IPS-NIHi7 (cell line): ENCODE measurements around the gene AMIGO3.
A peak's percentile ranks its signal among the peaks of the same experiment; 100 is the strongest.
"Not testable (repeated sequence)": the region's sequence is repeated elsewhere in the genome, so short reads cannot be mapped to it uniquely, and the experiment has no call there.

Source experiments
- DNase-seq: peaks from one replicate; pipeline ENCODE4 v3.0.0; 2012; ENCODE audit warnings: mixed read lengths; ENCODE audit errors: extremely low spot score

The AMIGO3 gene

DNA sequence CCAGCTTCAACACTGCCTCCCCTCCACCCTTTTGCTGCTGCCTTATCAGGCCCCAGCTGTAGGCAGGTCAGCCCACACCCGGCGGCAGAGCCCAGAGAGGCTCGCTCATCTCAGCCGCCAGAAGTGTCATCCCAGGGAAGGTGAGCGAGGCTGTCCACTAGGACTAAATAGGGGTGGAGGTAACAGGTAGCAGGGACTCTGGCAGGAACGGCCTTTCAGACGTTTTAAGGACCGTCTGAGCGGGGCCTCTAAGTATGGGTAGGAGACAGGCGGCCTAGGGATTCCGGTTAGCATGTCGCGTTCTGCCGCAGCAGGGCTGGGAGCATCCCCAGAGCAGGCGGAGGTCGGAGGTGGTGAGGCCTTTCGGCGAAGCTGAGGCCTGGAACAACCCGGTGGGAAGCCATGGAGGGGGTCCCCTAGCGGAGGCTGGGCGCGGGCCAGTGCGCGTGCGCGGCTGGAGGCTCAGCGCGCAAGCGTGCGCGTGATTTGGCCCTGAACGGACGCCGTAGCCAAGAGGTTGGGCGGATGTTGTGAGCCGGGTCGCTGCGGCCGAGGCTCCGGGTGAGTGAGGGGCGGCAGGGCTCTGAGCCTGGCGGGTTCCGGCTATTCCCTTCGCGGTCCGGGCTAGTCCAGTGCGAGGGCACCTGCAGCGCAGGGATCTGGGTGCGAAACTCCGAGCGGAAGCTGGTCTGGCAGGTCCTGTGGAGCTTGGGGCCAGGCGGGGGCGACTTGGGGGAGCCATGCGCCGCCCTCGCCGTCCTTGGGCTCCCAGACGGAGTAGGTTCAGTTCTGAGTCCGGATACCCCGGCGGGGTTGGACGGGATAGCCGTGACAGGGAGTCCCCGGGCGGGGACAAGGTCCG, 30.2 kb downstream of the AMIGO3 start, which contains the start of the genes MST1 and RNF123:
Gene MST1 (minus strand): TSS at position 429 of the 862 bp plus-strand sequence. CDS start 783 bp downstream, outside the sequence.
Gene RNF123 (plus strand): TSS at position 512 of the 862 bp plus-strand sequence. CDS start 1,609 bp downstream, outside the sequence.
- peak; percentile 93 for DNase-seq

DNA sequence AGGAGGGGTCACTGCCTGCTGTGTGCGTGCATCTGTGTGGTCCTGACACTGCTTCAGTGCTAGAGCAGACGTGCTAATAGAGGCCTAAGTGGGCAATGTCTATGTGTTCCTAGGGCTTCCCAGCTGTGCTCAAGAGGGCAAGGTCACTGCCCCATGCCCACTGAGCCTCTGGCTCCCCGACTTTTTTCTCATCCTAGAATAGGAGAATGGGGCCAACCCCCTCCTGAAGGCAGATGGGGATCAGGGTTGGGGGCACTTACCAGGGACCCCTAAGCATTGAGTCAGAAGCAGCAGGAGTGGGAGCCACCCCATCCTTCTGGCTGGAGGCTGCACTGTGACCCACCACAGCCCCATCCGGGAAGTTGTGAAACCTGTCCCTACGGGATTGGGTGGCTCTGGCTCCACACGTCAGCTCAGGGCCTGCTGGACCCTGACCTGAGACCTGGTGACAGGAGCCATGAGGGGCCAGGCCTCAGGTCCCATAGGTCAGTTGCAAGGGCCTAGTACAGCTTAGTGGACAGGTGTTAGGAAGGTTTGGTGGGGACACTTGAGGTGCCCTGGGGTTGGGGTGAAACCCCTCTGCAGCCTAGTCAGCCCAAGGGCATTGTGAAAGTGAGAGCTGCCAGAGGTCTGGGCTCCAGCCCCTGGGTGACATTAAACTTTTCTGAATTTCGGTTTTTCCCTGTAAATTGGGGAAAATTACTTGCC, 31.0 kb downstream of the AMIGO3 start:
- not testable (repeated sequence) for DNase-seq

DNA sequence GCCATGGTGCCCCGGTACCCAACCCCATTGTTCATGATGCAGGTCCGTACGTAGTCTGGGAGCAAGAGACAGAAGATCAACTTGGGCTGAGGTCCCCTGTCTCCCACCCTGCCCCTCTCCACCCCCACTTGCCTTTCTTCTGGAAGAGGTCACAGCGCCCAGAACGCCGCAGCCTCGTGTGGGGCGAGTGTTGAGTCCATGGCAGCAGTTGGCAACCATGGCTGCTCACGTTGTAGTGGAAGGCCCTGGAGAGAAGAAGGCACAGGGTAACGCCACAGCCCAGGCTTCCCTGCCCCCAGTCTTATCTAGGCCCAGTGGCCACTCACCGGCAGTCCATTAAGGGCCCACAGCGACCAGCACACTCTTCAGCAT, 32.1 kb downstream of the AMIGO3 start:
- not testable (repeated sequence) for DNase-seq

DNA sequence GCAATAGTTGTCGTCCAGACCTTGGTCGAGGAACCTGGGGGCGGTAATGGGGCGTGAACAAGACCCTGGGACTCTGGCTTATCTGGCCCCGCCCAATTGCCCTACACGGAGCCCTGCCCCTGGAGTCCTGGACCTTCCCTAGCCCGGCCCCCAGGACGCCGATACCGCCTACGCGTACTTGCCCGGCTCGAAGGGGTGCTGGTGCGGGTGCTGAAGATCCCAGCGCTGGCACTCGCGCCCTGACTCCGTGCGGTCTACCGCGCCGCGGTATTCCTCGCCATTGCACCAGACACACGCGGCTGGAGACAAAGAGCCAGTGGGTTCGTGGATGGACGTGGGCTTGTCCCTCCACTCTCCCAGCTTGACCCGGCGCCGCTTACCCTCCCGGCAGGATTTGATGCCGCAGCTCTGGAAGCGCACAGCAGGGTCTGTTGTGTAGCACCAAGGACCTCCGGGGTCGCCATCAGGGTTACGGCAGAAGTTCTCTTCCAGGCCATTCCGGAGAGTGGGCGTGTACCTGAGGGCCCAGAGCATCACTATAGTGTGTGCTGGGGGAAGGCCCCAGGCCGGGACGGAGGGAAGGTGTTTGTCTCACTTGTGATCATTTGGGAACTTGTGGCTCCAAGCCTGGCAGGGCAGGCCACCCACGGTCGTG, 32.6 kb downstream of the AMIGO3 start:
- peak; percentile 74 for DNase-seq

DNA sequence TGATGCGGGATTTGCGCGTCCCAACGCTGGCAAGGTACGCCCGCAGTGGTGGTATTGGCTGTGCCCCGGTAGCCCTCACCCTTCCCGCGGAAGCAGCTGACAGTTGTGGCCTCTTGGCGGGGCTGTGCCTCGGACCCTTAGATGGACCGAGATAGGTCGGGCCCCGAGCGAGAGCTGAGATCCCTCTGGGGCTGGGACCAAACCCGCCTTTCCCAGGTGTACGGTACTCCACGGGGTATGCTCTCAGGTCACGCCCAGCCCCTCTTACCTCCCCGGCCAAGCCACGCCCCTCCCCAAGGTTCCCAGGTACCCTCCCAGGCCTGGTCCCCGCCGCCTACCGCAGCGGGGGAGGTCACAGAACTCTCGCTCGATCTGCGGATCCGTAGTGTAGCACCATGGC, 33.1 kb downstream of the AMIGO3 start:
- peak; percentile 33 for DNase-seq

DNA sequence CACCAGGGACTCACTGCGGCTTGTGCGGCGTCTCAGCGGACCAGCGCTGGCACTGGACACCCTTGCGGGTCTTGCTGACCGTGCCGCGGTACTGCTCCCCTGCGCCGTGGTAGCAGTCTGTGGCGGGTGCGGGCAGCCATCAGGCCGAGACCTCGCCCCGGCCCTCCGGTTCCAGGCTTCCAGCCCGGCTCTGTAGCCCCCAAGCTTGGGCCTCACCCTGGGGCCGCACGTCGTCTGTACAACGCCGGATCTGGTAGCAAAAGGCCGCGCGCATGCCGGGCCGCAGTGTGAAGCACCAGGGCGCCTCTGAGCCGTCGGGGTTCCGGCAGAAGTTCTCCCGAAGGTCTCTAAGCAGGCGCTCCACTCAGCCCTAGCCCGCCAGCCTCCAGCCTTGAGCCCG, 33.6 kb downstream of the AMIGO3 start:
- DNase-seq = not testable (repeated sequence)

DNA sequence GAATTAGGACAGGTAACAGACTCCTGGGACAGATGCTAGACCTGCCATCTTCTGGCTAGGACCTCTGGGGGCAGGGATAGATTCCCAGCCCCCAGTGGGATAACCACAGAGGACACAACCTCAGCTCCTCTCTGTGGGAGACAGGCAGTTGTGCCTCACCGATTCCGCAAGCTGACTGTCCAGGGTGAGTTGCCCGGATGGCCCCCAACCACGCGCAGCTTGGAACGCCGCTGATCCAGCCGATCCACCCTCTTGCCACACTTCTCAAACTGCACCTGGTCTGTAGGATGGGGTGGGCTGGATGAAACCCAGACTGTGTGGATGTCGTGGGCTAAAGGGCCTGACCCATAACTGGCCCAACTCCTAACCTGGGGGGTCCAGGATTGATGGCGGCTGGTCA, 34.4 kb downstream of the AMIGO3 start:
- DNase-seq = not testable (repeated sequence)

DNA sequence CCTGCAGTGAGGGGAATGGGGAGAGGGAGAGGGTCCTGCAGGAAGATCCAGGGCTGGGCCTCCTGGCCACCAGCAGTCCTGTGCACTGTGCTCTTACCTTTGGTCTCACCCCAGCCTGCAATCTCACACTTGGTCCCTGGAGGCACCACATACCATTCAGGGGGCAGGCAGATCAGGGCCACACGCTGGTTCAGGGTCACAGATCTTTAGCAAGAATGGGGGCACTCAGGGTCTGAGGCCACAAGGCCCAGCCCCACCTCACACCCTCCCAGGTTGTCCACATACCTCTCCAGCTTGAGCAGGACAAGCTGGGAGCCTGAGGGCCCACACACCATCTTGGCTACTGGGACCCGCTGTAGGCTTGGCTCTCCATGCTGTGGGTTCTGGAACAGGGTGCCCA, 35.0 kb downstream of the AMIGO3 start:
- not testable (repeated sequence) for DNase-seq

DNA sequence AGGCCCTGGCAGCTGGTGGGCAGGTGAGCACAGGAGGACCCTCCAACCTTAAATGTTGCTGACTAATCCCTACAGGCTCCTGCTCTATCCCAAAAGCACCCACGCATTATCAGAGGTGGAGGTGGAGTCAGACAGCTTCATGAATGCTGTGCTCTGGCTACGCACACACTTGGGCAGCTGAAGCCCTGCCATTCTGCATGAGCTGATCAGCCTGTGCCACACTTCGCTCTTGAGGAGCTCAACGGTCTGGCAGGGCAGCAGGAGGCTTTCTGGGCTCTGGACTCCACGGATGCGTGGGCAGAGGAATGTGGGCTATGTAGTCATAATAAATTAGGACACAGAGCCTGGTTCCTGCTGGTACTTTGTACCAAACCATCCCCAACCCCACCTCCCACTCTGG, 36.3 kb downstream of the AMIGO3 start:
- no peak for DNase-seq

DNA sequence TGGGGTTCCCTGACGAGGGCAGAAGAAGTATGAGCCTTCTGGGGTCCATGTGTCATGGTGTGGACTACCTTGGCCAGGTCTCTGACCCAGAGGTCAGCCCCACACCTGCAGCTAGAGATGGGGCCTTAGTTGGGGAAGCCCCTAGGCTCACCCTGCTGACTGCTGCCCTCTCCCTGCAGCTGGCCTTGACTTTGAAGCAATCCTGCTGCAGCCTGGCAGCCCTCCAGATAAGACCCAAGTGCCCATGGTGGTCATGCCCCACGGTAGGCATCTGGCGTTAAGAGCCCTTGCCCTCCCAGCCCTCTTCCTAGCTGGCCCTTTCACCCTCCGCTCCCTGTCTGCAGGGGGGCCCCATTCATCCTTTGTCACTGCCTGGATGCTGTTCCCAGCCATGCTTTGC, 37.9 kb downstream of the AMIGO3 start:
- no peak for DNase-seq

DNA sequence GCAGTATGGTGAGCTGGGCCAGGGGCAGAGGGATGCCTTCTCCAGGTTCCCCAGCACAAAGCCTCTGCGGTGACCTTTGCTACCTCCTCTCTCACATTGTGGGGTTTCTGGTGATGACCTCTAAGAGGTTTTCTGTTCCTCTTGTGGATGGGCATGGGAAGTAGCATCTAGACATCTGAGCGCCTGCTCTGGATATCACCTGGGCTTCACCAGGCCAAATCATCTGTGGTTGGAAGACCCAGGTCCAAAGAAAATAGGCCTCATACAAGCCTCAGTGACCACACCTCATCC, 38.3 kb downstream of the AMIGO3 start:
- DNase-seq = no peak

DNA sequence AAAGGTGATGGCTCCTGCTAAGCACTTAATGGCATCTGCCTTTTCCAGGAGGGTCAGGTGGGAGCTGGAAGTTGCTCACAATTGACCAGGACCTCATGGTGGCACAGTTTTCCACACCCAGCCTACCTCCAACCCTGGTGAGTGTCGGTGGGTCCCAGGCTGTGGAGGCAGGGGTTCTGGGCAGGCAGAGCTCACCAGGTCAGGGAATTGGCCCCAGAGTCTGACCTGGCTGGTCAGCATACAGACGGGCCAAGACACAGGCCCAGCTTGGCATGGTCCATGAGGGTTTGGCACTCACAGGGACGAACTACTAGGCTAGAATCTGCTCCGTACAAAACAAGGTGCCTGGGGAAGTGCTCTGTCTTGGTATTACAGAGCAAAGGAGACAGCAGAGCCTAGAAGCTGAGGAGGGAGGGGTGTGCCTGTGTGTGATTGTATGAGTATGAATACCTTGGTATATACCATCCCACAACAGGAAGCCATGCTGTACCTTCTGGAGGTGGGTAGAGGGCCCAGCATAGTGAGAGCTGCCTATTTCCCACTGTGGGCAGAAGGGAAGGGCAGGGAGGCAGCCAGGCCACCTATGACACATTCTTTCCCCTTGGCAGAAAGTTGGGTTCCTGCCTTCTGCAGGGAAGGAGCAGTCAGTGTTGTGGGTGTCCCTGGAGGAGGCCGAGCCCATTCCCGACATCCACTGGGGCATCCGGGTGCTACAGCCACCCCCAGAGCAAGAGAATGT, 38.8 kb downstream of the AMIGO3 start:
- DNase-seq = no peak

DNA sequence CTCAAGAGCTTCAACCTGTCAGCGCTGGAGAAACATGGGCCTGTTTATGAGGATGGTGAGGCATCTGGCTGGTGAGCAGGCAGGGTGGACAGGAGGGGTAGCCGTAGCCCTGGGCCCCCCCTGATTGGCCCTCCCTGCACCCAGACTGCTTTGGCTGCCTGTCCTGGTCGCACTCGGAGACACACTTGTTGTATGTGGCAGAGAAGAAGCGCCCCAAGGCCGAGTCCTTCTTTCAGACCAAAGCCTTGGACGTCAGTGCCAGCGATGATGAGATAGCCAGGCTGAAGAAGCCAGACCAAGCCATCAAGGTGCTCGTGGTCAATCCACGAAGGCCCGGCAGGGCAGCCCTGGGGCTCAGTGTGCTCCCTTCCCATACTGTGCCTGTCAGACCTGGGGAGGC, 43.6 kb downstream of the AMIGO3 start:
- DNase-seq = no peak

DNA sequence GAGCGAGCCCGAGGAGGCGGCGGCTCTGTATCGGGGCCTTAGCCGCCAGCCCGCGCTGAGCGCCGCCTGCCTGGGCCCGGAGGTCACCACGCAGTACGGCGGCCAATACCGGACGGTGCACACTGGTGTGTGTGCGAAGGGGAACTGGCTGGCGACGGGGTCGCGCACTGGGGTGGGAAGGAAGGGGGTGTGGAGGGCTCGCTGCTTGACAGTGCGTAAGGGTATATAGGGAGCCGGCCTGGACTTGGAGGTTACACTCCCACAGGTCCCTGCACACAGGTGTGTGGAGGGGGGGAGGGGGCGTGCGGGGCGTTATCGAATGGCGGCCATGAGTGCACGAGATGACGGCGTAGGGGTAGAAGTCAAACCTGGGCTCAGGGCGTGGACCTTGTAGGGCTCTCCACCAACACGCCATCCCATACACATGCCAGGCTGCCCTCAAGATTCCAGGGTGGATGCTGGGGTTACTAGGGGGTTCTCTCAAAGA, 44.9 kb downstream of the AMIGO3 start:
- DNase-seq = no peak

DNA sequence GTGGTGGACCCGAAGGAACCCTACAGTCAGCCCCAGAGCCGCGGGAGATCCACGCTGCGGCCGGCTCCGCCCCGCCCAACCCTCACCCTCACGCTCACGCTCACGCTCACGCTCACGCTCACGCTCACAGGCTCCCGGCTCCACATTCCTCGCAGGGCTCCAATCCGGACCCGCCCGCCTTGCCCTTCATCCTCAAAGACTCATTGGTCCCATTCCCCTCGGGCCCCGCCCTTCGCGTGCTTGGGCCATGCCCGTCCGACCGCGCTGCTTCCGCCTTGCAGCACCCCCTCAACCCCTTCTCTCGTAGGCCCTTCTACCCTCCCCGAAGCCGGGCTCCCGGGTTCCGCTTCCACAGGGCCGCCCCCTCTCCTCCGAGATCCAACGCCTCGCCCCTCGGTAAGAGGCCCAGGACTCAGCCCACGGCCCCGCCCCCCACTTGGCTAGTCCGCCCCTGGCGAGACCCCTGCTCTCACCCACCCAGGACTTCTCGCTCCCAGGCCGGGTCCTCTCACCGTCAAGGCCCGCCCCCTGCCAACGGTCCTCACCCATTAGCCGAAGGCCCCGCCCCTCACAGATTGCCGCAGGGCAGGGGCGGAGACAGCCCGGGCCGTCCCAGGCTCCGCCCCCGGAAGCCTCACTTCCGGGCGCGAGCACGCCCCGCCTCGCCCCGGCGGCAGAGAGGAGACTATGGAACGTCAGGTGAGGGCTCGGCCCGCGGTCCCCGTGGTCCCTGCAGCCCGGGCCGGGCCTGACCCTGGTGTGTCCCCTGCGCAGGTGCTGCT, 45.6 kb downstream of the AMIGO3 start, which contains the start of gene APEH:
Gene APEH (plus strand): TSS at position 637 of the 782 bp plus-strand sequence. CDS start 51 bp downstream, at position 688.
- DNase-seq = peak; percentile 98

DNA sequence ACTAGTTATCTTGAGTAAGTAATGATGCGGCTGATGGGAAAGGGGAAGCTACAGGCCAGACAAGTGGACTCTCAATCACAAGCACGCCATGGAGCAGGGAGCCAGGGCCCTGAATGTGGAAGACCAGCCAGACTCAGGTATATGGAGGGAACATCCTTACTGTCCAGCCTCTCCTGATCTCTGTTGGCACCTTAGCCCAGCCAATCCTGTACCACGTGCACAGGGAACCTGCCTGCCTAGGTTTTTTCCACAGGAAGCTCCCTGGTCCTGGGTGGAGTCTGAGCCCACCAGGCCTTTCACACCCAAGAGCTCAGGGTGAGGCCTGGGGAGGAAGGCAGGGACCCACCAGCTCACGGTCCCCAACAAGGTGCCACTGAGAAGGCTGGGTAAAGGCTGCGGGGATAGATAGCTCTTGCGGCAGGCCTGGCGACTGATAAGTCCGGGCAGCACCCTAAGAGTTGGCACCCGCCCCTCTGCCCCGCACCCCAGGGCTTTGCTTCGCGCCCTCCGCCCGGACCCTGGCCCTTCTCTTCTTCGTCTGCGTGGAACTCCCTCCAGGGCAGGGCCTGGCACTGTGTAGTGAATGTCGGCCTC, 46.3 kb downstream of the AMIGO3 start:
- DNase-seq = no peak

DNA sequence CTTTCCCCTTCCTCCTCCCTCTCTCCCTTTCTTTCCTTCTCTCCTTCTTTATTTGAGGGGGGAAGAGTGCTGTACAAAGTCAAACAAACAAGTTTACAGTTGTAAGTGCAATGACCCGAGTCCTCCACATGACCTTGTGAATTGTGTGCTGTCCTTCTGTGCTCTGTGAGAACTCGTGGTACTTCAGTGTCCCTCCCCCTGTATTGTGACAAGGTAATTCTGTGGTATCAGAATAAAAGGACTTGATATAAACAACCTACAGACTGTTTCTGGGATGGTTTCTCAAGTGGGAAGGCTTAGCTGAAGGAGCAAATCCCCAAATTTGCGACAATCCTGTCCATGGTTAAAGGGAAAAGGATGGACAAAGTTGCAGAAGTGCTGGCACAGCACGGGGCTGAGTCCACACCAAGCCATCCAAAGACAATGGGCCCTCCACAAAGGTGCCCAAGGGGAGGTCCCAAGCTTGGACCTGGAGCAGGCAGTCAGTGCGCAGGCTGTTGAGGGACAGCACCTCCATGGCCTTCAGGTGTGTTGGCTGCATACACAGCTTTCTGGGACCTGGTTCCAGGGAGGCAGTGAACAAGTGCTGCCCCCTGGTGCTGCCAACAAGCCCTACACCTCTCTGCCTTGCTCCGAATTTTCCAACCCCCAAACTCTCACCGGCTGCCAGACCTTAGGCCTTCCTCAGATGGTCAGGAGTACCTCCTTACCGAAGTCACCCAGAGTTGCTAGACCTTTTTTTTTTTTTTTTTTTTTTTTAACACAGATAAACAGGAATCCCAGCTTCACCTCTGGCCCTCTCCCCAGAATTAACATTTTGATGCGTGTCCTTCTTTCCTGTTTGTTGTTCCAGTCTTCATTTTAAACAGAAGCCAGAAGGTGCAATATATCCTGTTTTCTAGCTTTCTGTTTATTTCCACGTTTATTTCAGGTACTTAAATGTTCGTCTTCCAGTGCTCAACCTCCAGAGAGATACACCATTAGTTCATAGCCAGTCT, 47.9 kb downstream of the AMIGO3 start:
- peak; percentile 91 for DNase-seq

DNA sequence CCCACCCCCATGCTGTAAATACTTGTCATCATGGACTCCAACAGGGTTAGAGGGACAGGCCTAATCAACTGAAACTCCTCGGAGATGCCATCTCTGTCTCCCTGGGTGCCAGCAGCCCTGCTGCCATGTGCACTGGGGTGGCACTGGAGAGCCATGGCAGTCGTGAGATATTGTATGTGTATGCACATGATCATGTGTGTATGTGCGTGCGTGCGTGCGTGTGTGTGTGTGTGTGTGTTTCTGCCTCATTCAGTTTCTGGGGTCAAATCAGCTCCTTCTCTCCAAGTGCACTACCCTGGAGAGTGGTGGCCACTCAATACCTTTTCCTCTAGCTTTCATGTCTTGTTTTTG, 48.6 kb downstream of the AMIGO3 start:
- DNase-seq = no peak

DNA sequence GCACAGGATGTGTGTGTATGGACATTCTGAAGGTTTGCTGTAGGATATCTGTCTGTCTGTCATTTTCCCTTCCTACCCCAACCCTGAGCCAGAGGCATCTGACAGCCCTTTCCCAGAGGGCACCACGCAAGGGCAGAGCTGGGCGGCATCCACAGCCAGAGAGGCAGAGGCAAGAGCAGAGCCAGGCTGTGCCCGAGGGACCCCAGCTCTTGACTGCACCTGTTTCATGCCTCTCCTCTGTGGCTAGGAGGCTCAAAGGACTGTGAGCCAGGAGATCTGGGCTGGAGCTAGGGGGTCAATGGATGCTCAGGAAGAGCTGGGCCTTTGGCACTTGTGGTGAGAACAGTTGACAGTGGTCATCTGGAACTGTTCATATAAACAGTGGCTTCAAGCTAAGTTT, 50.1 kb downstream of the AMIGO3 start:
- no peak for DNase-seq
